Heart left ventricle (tissue), 16 donors: Measurements from ENCODE around the gene DAAM1. TPM values are rescaled to one million over a fixed set of nuclear protein-coding genes. Genes with fewer than 3 reads are reported as not detected.

Source experiments
- ATAC-seq, 4 donors: fragments of 200-7000 bp; cut with Tn5 transposase; one replicate each; pipeline ENCODE4 v1.9.1; 2020 to 2022; ENCODE audit warnings: moderate library complexity in 4 of 4, mild to moderate bottlenecking in 3 of 4, moderate number of reproducible peaks in 1 of 4
- DNase-seq, 5 donors: peaks; one replicate each; pipeline ENCODE4 v3.0.0-alpha.2; 2020
- H3K27ac ChIP-seq, 12 donors: fragments of 200-600 bp; sonication (generic) in 4 of 12; one replicate each; pipeline versions ENCODE4 v1.5.0 to v1.8.0; 2016 to 2022; ENCODE audit warnings: mild to moderate bottlenecking in 2 of 12
- H3K27me3 ChIP-seq, 9 donors: fragments of 200-600 bp; sonication (generic) in 2 of 9; one replicate each; pipeline versions ENCODE4 v1.5.1 to v1.8.0; 2016 to 2022; ENCODE audit warnings: mild to moderate bottlenecking in 3 of 9
- H3K36me3 ChIP-seq, 9 donors: fragments of 200-600 bp; sonication (generic) in 2 of 9; one replicate each; pipeline versions ENCODE4 v1.5.0 to v1.8.0; 2018 to 2022; ENCODE audit warnings: mild to moderate bottlenecking in 2 of 9
- H3K4me1 ChIP-seq, 12 donors: fragments of 200-600 bp; sonication (generic) in 4 of 12; one replicate each; pipeline versions ENCODE4 v1.5.0 to v1.8.0; 2016 to 2022; ENCODE audit warnings: mild to moderate bottlenecking in 3 of 12
- H3K4me3 ChIP-seq, 12 donors: fragments of 200-600 bp; sonication (generic) in 4 of 12; one replicate each; pipeline versions ENCODE4 v1.5.0 to v1.8.0; 2017 to 2022; ENCODE audit warnings: mild to moderate bottlenecking in 9 of 12, moderate library complexity in 4 of 12
- H3K9me3 ChIP-seq, 12 donors: fragments of 200-600 bp; sonication (generic) in 4 of 12; one replicate each; pipeline versions ENCODE4 v1.5.0 to v1.8.0; 2016 to 2022; ENCODE audit warnings: mild to moderate bottlenecking in 1 of 12
- POLR2A ChIP-seq, 2 donors: fragments of 450-650 bp; IDR thresholded peaks; one replicate each; pipeline ENCODE4 v1.6.1; 2017; ENCODE audit warnings: antibody characterized with exemption in 2 of 2, mild to moderate bottlenecking in 2 of 2, moderate library complexity in 2 of 2
- WGBS, 4 donors: extraction: QIAGEN DNeasy Blood & Tissue Kit in 2 of 4; methylation state at CpG; one replicate each; pipeline versions ENCODE4 v1.1.5 to v1.1.7; 2013 to 2018; 5-methylcytosine and 5-hydroxymethylcytosine counted together
- intact Hi-C, 10 donors: fragments of 100-400 bp; cut with DNase I; formaldehyde crosslinking; loops; one replicate each; pipeline versions ENCODE4 v1.11.1 to v1.14.2; 2022
- polyA plus RNA-seq, 2 donors: library from polyadenylated mRNA; stranded (reverse); fragments of 200-250 nt; gene quantifications; one replicate each; pipeline ENCODE4 v1.2.3, GENCODE V29; 2013
- total RNA-seq, 9 donors: library from RNA; depleted of rRNA in 2 of 9; stranded (reverse); fragments of >200 nt in 2 of 9; fragmentation: NEBNext Ultra II Directional in 3 of 9; extraction: Animal tissue kit (Norgen Biotek cat#: 25700) in 3 of 9; gene quantifications; one replicate each; pipeline versions ENCODE4 v1.1.0 to v1.2.4, GENCODE V29; 2016 to 2023
- TF ChIP-seq, protein P1 (sequence below), 12 donors: fragments of 200-600 bp; sonication (generic) in 4 of 12; IDR thresholded peaks; one replicate each; pipeline versions ENCODE4 v1.5.0 to v1.8.0; 2018 to 2022; ENCODE audit warnings: antibody characterized with exemption in 12 of 12, mild to moderate bottlenecking in 5 of 12
- donor health status: ischemic (EF 13 %, LVEDD 7.1; RV severe dilation, severe dysfunction).
- donor health status: healthy with polysubstance abuse.
- donor health status: DM: no; HTN: yes; CAD: no.
- donor health status: DM: no; HTN: no; CAD: no.
- donor health status: ischemic (EF 25% LVEDD 6.9; RV normal size, moderate dysfunction).
- donor health status: ischemic (EF 25% LVEDD 5.7; RV mildly dilated, moderate dysfunction).
- donor health status: healthy.
- donor health status: DM: yes; HTN: yes; CAD: no.
- donor health status: ischemic (EF 35%, LVEDD 5.7; RV mildly dilated, moderate dysfunction).
- donor health status: nonischemic (EF 11% LVEDD 7.7; RV severe dilation, severe dysfunction).
- donor health status: DM: yes; HTN: yes; CAD: no.
- donor health status: PGD.
- donor health status: ischemic (EF 29% LVEDD 5.4; RV normal size, mild dysfunction).
- donor health status: nonischemic (EF 23%, LVEDD 6.1; RV moderate dilation, normal function).

Gene DAAM1
- total and polyA plus RNA-seq, 11 donors, result 18.2 to 92.6 (median 67.2) TPM

DNA sequence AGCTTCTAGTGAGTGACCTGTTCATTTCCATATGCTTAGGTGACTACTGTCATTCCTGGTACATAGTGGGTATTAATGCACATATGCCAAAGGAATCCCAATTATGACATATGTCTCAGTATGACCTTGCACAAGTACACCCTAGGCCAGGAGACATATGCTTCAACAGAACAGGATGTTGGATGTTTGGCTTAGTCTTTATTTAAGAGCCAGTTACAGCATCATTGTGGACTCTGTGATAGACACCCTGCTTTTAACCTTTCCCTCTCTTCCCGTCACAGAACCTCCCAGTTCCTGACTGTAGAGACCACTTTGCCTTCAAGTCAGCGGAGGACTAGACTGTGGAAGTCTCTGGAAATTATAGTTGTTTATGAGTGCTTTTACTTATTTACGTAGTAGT, 72.9 kb downstream of the DAAM1 start:
- TF ChIP-seq POLR2A (IDR thresholded peaks at IDR 0.05), result no peak
- TF ChIP-seq, protein P1, sequence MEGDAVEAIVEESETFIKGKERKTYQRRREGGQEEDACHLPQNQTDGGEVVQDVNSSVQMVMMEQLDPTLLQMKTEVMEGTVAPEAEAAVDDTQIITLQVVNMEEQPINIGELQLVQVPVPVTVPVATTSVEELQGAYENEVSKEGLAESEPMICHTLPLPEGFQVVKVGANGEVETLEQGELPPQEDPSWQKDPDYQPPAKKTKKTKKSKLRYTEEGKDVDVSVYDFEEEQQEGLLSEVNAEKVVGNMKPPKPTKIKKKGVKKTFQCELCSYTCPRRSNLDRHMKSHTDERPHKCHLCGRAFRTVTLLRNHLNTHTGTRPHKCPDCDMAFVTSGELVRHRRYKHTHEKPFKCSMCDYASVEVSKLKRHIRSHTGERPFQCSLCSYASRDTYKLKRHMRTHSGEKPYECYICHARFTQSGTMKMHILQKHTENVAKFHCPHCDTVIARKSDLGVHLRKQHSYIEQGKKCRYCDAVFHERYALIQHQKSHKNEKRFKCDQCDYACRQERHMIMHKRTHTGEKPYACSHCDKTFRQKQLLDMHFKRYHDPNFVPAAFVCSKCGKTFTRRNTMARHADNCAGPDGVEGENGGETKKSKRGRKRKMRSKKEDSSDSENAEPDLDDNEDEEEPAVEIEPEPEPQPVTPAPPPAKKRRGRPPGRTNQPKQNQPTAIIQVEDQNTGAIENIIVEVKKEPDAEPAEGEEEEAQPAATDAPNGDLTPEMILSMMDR (IDR thresholded peaks at IDR 0.05), result no peak
- Histone ChIP-seq H3K36me3 (peaks cover 0 to 31% (median 16%) of the 10 kb centered on the region in 9 donors), H3K27me3 (no peaks in the 10 kb centered on the region), H3K4me1 (peaks cover 2 to 52% (median 21%) of the 10 kb centered on the region in 12 donors), H3K9me3 (no peaks in the 10 kb centered on the region), H3K4me3 (no peak overlapping the region), H3K27ac (no peak overlapping the region)
- intact Hi-C loops, result loop anchor here in 1 of 10 donors (5.0 kb wide), 1 partner anchor 36 kb away; no protein-coding TSS in a partner anchor
- DNase-seq (no peak), ATAC-seq (no peak)
- 76 to 86% (median 80%) methylated on average over 3 of the region's 3 CpGs for WGBS, 4 donors

DNA sequence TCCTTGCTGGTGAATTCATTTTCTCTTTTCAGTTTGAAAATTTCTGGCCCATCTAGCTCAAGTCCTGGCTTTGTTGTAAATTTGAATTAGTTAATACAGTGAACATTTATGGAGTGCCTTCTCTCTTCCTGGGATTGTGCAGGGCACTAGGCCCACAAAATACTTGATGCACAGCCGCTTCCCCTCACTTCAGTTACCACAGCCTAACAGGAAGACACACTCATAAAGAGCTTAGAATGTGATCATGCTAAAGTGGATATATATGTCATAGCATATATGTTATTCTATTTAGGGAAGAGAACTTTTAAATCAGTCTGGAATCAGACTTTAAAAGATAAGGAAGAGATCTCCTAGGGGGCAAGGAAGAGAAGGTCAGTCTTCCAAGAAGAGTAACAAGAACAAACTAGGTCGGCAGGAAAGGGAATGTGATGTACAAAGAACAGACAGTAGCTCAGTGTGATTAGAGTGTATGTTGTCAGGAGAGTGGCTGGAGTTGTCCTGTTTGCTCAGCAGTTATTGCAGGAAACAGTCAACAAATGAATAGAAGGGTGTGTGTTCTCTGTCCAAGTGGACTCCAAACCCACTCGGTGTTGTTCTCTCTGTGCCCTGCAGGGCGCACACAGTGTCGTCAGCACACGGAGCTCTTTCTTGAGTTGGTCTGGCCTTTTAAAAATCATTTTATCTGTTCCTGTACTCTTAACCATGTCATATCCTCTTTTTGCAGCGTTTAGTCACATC, 74.4 kb downstream of the DAAM1 start:
- intact Hi-C loops, result loop anchor here in 1 of 10 donors (5.0 kb wide), 1 partner anchor 34 kb away; no protein-coding TSS in a partner anchor
- no peak for TF ChIP-seq POLR2A (IDR thresholded peaks at IDR 0.05)
- TF ChIP-seq, protein P1 (IDR thresholded peaks at IDR 0.05), result peak in 9 of 12 donors; percentile 10 to 54 (median 30)
- no peaks in the 10 kb centered on the region for H3K9me3 ChIP-seq
- ATAC-seq (peak; percentile 61 to 76 (median 67)), DNase-seq (no peak)
- H3K4me1 ChIP-seq, result peaks cover 0 to 40% (median 15%) of the 10 kb centered on the region in 12 donors
- H3K4me3 ChIP-seq, result no peak overlapping the region
- peaks cover 0 to 47% (median 27%) of the 10 kb centered on the region in 9 donors for H3K36me3 ChIP-seq
- H3K27me3 ChIP-seq, result no peaks in the 10 kb centered on the region
- WGBS, 4 donors, result 39 to 53% (median 43%) methylated on average over 7 of the region's 7 CpGs
- peak overlapping the region in 2 of 12 donors; percentile 8 to 13 for H3K27ac ChIP-seq

DNA sequence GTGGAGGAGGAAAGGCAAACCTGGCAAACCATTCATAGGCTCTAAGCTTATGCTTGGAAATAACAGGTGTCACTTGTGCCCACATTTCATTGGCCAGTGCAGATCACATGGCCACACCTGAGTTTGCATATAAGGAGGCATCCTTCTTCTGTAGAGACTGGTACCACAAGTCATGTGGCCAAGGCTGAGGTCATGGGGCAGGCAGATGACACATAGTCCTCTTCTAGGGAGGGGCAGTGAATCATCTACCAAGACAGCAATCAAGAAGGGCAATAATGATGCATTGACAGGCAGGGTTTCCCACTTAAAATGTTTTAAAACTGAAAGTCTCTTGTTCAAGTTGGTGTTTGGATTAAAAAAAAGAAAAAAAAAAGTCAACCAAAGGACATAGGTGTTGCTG, 77.3 kb downstream of the DAAM1 start:
- intact Hi-C loops, result no loop called here
- H3K27me3 ChIP-seq, result no peaks in the 10 kb centered on the region
- no peak for ATAC-seq
- no peak overlapping the region for H3K4me3 ChIP-seq
- no peaks in the 10 kb centered on the region for H3K9me3 ChIP-seq
- no peak for DNase-seq
- H3K36me3 ChIP-seq, result peaks cover 0 to 67% (median 35%) of the 10 kb centered on the region in 9 donors
- no peak overlapping the region for H3K27ac ChIP-seq
- peaks cover 0 to 45% (median 9%) of the 10 kb centered on the region in 12 donors for H3K4me1 ChIP-seq
- TF ChIP-seq POLR2A (IDR thresholded peaks at IDR 0.05), result no peak
- TF ChIP-seq, protein P1 (IDR thresholded peaks at IDR 0.05), result no peak

DNA sequence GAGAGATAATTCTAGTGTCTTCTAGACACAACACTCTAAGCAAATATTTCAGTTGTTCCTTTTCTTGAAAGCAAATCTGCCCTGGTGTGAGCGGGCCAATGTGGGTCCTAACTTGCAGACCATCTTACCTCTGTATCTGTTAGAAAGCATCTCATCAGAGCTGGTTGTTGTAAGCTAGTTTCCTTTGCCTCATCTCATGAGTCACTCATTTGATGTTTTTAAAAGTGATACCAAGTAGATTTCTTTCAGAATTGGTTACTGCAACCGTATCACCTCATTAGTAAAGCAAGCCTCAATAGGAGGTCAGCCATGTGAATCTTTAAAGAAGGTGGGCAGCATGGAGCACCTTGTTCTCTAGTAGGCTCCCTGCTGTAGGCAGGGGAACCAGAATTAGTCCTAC, 78.6 kb downstream of the DAAM1 start:
- intact Hi-C loops, result no loop called here
- Histone ChIP-seq H3K9me3 (no peaks in the 10 kb centered on the region), H3K27ac (no peak overlapping the region), H3K4me3 (no peak overlapping the region), H3K27me3 (no peaks in the 10 kb centered on the region), H3K4me1 (peaks cover 0 to 44% (median 9%) of the 10 kb centered on the region in 12 donors), H3K36me3 (peaks cover 0 to 67% (median 35%) of the 10 kb centered on the region in 9 donors)
- ATAC-seq (no peak), DNase-seq (no peak)
- TF ChIP-seq, protein P1 (IDR thresholded peaks at IDR 0.05), result no peak
- no peak for TF ChIP-seq POLR2A (IDR thresholded peaks at IDR 0.05)
- WGBS, 4 donors, result 89 to 99% (median 93%) methylated on average over 2 of the region's 2 CpGs
